HG02759 (cell line): Measurements from ENCODE around the gene IREB2.

Experiments used
- ATAC-seq: cut with Tn5 transposase; IDR thresholded peaks from one replicate; pipeline ENCODE4 v1.9.1; 2021; ENCODE audit warnings: mild to moderate bottlenecking, moderate library complexity; ENCODE audit not compliant: unreplicated experiment

IREB2 gene

DNA sequence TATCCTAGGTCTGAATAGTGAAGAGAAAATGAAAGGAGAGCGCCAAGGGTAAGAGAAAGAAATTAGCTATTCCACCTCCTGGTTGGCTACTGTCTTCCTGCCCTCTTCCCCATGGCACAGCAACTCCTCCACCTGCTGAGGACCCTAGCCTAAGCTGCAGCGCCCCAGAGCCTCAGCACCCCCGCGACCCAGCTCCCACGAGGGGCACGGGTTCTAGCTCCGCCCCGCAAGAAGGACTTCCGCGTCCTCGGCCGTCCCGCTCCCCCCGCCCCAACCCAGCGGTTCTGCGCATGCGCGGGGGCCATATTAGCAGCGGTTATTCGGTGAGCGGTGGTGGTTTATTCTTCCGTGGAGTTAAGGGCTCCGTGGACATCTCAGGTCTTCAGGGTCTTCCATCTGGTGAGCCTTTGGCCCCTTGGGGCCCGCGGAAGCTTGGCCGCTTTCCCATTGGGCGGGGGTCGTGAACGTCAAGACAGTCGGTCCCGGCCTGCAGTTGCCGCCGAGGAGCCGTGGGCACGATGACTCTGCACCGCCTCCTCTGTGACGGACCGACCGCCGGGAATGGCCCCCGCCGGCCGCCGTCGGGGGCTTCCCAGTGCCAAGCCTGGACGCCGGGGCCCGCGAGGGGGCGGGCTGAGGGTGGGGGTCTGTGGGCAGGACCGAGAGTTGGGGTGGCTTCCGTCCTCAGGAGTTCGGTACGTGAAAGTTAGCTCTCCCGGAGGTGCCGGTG lies 102.3 kb downstream of the IREB2 start, which contains the start of gene PSMA4:
TSS of gene PSMA4 (plus strand) at position 304 of the 730 bp plus-strand sequence. CDS start 1,484 bp downstream, outside the sequence.
- ATAC-seq: peak; percentile 88

- ATAC-seq: no peak
Observed at GRCh38 chr15:78540871-78541743, 103.1 kb downstream of the IREB2 start.

DNA sequence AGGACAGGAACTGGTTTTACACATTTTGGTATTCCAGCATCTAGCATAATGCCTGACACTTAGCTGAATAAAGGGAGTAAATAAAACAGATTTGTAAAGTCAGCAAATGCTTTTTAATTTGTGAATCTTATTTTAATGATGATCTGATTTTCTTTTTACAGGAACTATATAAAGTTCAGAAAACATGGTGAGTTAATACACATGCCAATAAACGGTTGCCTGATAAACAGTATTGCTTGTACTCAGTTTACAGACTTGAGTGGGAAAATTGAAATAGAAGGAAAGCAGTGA lies 103.7 kb downstream of the IREB2 start:
- ATAC-seq: no peak

DNA sequence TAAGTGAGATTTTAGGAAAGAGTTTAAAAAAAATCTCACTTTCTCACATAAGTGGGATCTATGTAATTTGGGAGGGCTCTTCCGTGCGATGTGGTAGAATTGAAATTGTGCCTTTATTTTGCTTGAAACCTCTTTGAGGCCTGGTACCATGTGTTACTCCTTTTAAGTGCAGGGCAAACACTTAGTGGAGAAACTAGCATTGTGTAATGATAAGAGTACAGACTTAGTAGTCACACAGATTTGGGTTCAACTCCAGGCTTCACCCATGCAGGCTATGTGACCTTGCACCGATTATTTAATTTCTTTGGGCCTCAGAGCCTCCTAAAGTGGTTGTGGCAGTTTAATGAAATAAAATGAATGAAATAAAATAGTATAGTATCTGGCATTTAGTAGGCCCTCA lies 104.6 kb downstream of the IREB2 start:
- ATAC-seq: no peak

DNA sequence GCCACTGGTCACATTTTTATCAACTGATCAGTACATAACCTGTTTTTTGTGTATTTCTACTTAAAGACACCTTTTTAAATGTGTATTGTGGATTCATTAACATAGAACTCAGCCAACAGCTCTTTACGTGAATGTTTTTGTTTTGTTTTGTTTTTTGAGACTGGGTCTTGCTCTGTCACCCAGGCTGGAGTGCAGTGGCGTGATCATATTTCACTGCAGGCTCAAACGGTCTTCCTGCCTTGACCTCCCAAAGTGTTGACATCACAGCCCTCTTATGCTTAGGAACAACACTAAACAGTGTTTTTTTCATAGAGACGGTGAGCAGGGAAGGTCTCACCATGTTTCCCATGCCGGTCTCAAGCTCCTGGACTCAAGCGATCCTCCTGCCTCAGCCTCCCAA lies 112.2 kb downstream of the IREB2 start:
- no peak for ATAC-seq

DNA sequence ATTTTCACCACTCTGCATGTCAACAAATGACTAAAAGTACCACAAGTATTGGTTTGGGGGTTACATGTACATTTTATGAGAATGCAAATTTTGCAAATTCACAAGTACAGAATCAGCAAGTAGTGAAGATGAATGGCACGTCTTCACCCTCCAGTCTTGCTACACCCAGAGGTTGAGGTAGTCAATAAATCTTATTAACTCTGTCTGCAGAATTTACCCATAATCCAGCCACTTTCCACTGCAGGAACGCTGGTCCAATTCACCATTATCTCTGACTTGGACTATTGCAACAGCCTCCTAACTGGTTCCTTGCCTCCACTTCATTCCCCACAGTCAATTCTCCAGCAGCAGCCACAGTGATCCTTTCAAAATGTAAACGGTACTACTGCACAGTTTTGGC lies 112.8 kb downstream of the IREB2 start:
- ATAC-seq: no peak
